COR-L47 (cell line): Measurements from ENCODE around the gene CD34.
"Not testable (repeated sequence)": the region's sequence is repeated elsewhere in the genome, so short reads cannot be mapped to it uniquely, and the experiment has no call there.

ENCODE experiments used
- DNase-seq: peaks from one replicate; lab custom pipeline; 2025; lab: John Stamatoyannopoulos, UW

CD34 gene

GRCh38 chr1:207933205-207933800 is 22.4 kb upstream of the CD34 start:
- no peak for DNase-seq

GRCh38 chr1:207926984-207927383 is 16.1 kb upstream of the CD34 start:
- DNase-seq = no peak

GRCh38 chr1:207925969-207926368 is 15.0 kb upstream of the CD34 start:
- DNase-seq = not testable (repeated sequence)

- DNase-seq = peak; percentile 10
These were observed 14.3 kb upstream of the CD34 start for GRCh38 chr1:207925210-207925609.

- DNase-seq = no peak
These were observed 12.6 kb upstream of the CD34 start for GRCh38 chr1:207923561-207923960.

- DNase-seq = no peak
These were observed 12.2 kb upstream of the CD34 start for GRCh38 chr1:207923121-207923520.

- no peak for DNase-seq
These were observed 11.6 kb upstream of the CD34 start for GRCh38 chr1:207922554-207922953.

GRCh38 chr1:207921321-207921720 is 10.4 kb upstream of the CD34 start:
- no peak for DNase-seq

- DNase-seq = no peak
These were observed 9.6 kb upstream of the CD34 start for GRCh38 chr1:207920444-207921021.

- no peak for DNase-seq
These were observed 8.7 kb upstream of the CD34 start for GRCh38 chr1:207919523-207920170.

GRCh38 chr1:207918581-207918980 is 7.7 kb upstream of the CD34 start:
- DNase-seq = no peak

- DNase-seq = no peak
These were observed 7.1 kb upstream of the CD34 start for GRCh38 chr1:207918011-207918410.

GRCh38 chr1:207917080-207917479 is 6.2 kb upstream of the CD34 start:
- no peak for DNase-seq

- DNase-seq = no peak
These were observed 3.0 kb upstream of the CD34 start for GRCh38 chr1:207913951-207914350.

GRCh38 chr1:207911856-207912760 is 1.2 kb upstream of the CD34 start:
- DNase-seq = no peak

- no peak for DNase-seq
These were observed 1.2 kb downstream of the CD34 start for GRCh38 chr1:207909687-207910086.

- DNase-seq = no peak
These were observed 2.7 kb downstream of the CD34 start for GRCh38 chr1:207908107-207908734.

GRCh38 chr1:207904391-207904790 is 6.5 kb downstream of the CD34 start:
- DNase-seq = no peak

- no peak for DNase-seq
These were observed 7.2 kb downstream of the CD34 start for GRCh38 chr1:207903767-207904166.

GRCh38 chr1:207903053-207903452 is 7.9 kb downstream of the CD34 start:
- no peak for DNase-seq

- no peak for DNase-seq
These were observed 8.4 kb downstream of the CD34 start for GRCh38 chr1:207902566-207902965.

GRCh38 chr1:207901041-207901653 is 9.8 kb downstream of the CD34 start:
- no peak for DNase-seq
